ENCODE data around the gene FAM228A.
"Not testable (repeated sequence)": the region's sequence is repeated elsewhere in the genome, so short reads cannot be mapped to it uniquely, and the experiment has no call there.

FAM228A gene

GRCh38 chr2:24189551-24189950, 14.7 kb downstream of the FAM228A start:
- TF ChIP-seq, protein P1, sequence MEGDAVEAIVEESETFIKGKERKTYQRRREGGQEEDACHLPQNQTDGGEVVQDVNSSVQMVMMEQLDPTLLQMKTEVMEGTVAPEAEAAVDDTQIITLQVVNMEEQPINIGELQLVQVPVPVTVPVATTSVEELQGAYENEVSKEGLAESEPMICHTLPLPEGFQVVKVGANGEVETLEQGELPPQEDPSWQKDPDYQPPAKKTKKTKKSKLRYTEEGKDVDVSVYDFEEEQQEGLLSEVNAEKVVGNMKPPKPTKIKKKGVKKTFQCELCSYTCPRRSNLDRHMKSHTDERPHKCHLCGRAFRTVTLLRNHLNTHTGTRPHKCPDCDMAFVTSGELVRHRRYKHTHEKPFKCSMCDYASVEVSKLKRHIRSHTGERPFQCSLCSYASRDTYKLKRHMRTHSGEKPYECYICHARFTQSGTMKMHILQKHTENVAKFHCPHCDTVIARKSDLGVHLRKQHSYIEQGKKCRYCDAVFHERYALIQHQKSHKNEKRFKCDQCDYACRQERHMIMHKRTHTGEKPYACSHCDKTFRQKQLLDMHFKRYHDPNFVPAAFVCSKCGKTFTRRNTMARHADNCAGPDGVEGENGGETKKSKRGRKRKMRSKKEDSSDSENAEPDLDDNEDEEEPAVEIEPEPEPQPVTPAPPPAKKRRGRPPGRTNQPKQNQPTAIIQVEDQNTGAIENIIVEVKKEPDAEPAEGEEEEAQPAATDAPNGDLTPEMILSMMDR (IDR thresholded peaks at IDR 0.05; ENCODE audit: insufficient read depth, low read depth, low read length, missing control alignments), result no peak
- no peak overlapping the region for H3K4me3 ChIP-seq (ENCODE audit: low read depth, low read length)
- DNase-seq (ENCODE audit: low read depth), result no peak

GRCh38 chr2:24190503-24190902, 15.7 kb downstream of the FAM228A start:
- no peak for DNase-seq (ENCODE audit: low read depth)
- H3K4me3 ChIP-seq (ENCODE audit: low read depth, low read length), result no peak overlapping the region
- TF ChIP-seq, protein P1 (IDR thresholded peaks at IDR 0.05; ENCODE audit: insufficient read depth, low read depth, low read length, missing control alignments), result no peak

GRCh38 chr2:24191156-24191555, 16.3 kb downstream of the FAM228A start:
- no peak overlapping the region for H3K4me3 ChIP-seq (ENCODE audit: low read depth, low read length)
- TF ChIP-seq, protein P1 (IDR thresholded peaks at IDR 0.05; ENCODE audit: insufficient read depth, low read depth, low read length, missing control alignments), result no peak
- no peak for DNase-seq (ENCODE audit: low read depth)

- TF ChIP-seq, protein P1 (IDR thresholded peaks at IDR 0.05; ENCODE audit: insufficient read depth, low read depth, low read length, missing control alignments), result no peak
- no peak for DNase-seq (ENCODE audit: low read depth)
- no peak overlapping the region for H3K4me3 ChIP-seq (ENCODE audit: low read depth, low read length)
These were observed 17.0 kb downstream of the FAM228A start for GRCh38 chr2:24191848-24192247.

GRCh38 chr2:24197213-24197612, 22.4 kb downstream of the FAM228A start:
- DNase-seq (ENCODE audit: low read depth); H3K4me3 ChIP-seq (ENCODE audit: low read depth, low read length): not testable (repeated sequence)

GRCh38 chr2:24199968-24200590, 25.2 kb downstream of the FAM228A start:
- DNase-seq (ENCODE audit: low read depth), result no peak
- no peak overlapping the region for H3K4me3 ChIP-seq (ENCODE audit: low read depth, low read length)

GRCh38 chr2:24200799-24201198, 25.9 kb downstream of the FAM228A start:
- TF ChIP-seq, protein P1 (IDR thresholded peaks at IDR 0.05; ENCODE audit: insufficient read depth, low read depth, low read length, missing control alignments), result no peak
- H3K4me3 ChIP-seq (ENCODE audit: low read depth, low read length), result no peak overlapping the region
- DNase-seq (ENCODE audit: low read depth), result no peak

More at GRCh38 chr2:24199968-24200590, 25.2 kb downstream of the FAM228A start:
- TF ChIP-seq, protein P1 (IDR thresholded peaks at IDR 0.05; ENCODE audit: insufficient read depth, low read depth, low read length, missing control alignments), result no peak
